HCT116 (cell line): Measurements from ENCODE around the gene DGCR8. TPM values are rescaled to one million over a fixed set of nuclear protein-coding genes. Genes with fewer than 3 reads are reported as not detected.

Experiments used
- ATAC-seq: fragments of 200-7000 bp; cut with Tn5 transposase; 2 replicates; pipeline ENCODE4 v1.9.1; 2020; ENCODE audit warnings: mild to moderate bottlenecking, moderate library complexity
- BruUV-seq: library from RNA; stranded (reverse); fragments of 400-500 nt; replicated peaks from 2 replicates; lab custom pipeline; 2021; lab: Mats Ljungman, UMichigan
- CTCF ChIA-PET: fragments of 300-600 bp; sonication (Branson Sonifier 250); formaldehyde crosslinking; loops from one replicate; lab custom pipeline; 2021; ENCODE audit warnings: antibody characterized with exemption; lab: Charles Lee
- POLR2A ChIA-PET: fragments of 300-600, 350-600 bp; sonication (Branson Sonifier 250); formaldehyde crosslinking; loops from one replicate; lab custom pipeline; 2021; ENCODE audit warnings: antibody characterized with exemption; lab: Charles Lee
- RAD21 ChIA-PET, 2 experiments: fragments of 300-600 bp; sonication (Branson Sonifier 250); formaldehyde crosslinking; loops; one replicate each; lab custom pipeline; 2023; ENCODE audit warnings: low total read pairs in 2 of 2; ENCODE audit not compliant: uncharacterized antibody in 2 of 2, unreplicated experiment in 2 of 2, low non-redundant PET in 1 of 2; lab: Charles Lee
- DNase-seq: peaks from one replicate; pipeline ENCODE4 v3.0.0-alpha.2; 2010; ENCODE audit warnings: low read depth, low spot score
- H2AFZ ChIP-seq: fragments of 200-600 bp; shearing (Covaris generic), sonication (generic); 2 replicates; pipeline ENCODE4 v1.6.1; 2017; ENCODE audit warnings: low read depth, mixed run types, mixed read lengths, antibody characterized with exemption, low read length; ENCODE audit not compliant: poor library complexity, severe bottlenecking
- H3K27ac ChIP-seq: 2 replicates; pipeline ENCODE4 v1.5.1; 2012; ENCODE audit warnings: low read depth, low read length
- H3K27me3 ChIP-seq: fragments of 200-600 bp; sonication (generic); 2 replicates; pipeline ENCODE4 v1.6.1; 2016; ENCODE audit warnings: mixed run types, low read length, mixed read lengths; ENCODE audit not compliant: insufficient read depth
- H3K36me3 ChIP-seq, 2 experiments: fragments of 200-500 bp in 1 of 2; fragments of 200-600 bp in 1 of 2; sonication (Bioruptor generic) in 1 of 2; sonication (generic) in 1 of 2; 2 replicates each; pipeline versions ENCODE4 v1.5.1 to v1.6.1; 2014 to 2016; ENCODE audit warnings: low read length in 2 of 2, inconsistent platforms in 1 of 2, mixed read lengths in 1 of 2, mixed run types in 1 of 2; ENCODE audit not compliant: insufficient read depth in 2 of 2, control insufficient read depth in 1 of 2
- H3K4me1 ChIP-seq, 2 experiments: fragments of 200-600 bp in 1 of 2; sonication (generic) in 1 of 2; 2 replicates each; pipeline versions ENCODE4 v1.5.1 to v1.6.1; 2012 to 2017; ENCODE audit warnings: low read length in 2 of 2, inconsistent platforms in 1 of 2, mild to moderate bottlenecking in 1 of 2, mixed read lengths in 1 of 2, mixed run types in 1 of 2, moderate library complexity in 1 of 2; ENCODE audit not compliant: insufficient read depth in 2 of 2, control insufficient read depth in 1 of 2
- H3K4me2 ChIP-seq: fragments of 200-600 bp; sonication (generic); 2 replicates; pipeline ENCODE4 v1.6.1; 2017; ENCODE audit warnings: mixed run types, low read length, mixed read lengths
- H3K4me3 ChIP-seq, 2 experiments: fragments of 200-600 bp in 1 of 2; sonication (generic) in 1 of 2; replicated peaks in 1 of 2; 2 replicates each; pipeline ENCODE4 v1.5.1; 2011 to 2016; ENCODE audit warnings: low read length in 2 of 2, control low read depth in 1 of 2, low read depth in 1 of 2, mild to moderate bottlenecking in 1 of 2, mixed read lengths in 1 of 2, mixed run types in 1 of 2
- H3K79me2 ChIP-seq: fragments of 200-600 bp; sonication (generic); 2 replicates; pipeline ENCODE4 v1.6.1; 2017; ENCODE audit warnings: mild to moderate bottlenecking, mixed run types, low read length, moderate library complexity, mixed read lengths; ENCODE audit not compliant: insufficient read depth
- H3K9ac ChIP-seq: fragments of 200-600 bp; sonication (generic); 2 replicates; pipeline ENCODE4 v1.6.1; 2016; ENCODE audit warnings: low read length, mixed read lengths
- H3K9me2 ChIP-seq: fragments of 200-600 bp; sonication (generic), shearing (Covaris generic); 2 replicates; pipeline ENCODE4 v1.6.1; 2017; ENCODE audit warnings: mixed run types, mild to moderate bottlenecking, moderate library complexity; ENCODE audit not compliant: insufficient read depth
- H3K9me3 ChIP-seq, 2 experiments: fragments of 200-500 bp in 1 of 2; fragments of 200-600 bp in 1 of 2; sonication (Bioruptor generic) in 1 of 2; sonication (generic) in 1 of 2; 2 replicates each; pipeline ENCODE4 v1.6.1; 2014 to 2017; ENCODE audit warnings: low read length in 2 of 2, mixed read lengths in 2 of 2, inconsistent platforms in 1 of 2, low read depth in 1 of 2, mild to moderate bottlenecking in 1 of 2, mixed run types in 1 of 2, moderate library complexity in 1 of 2; ENCODE audit not compliant: control insufficient read depth in 1 of 2, insufficient read depth in 1 of 2
- H4K20me1 ChIP-seq: fragments of 200-600 bp; sonication (generic), shearing (Covaris generic); 2 replicates; pipeline ENCODE4 v1.6.1; 2017; ENCODE audit warnings: mixed run types, mild to moderate bottlenecking, moderate library complexity; ENCODE audit not compliant: insufficient read depth
- ATF3 ChIP-seq: IDR thresholded peaks from 2 replicates; pipeline ENCODE4 v1.6.1; 2012
- CBX3 ChIP-seq: IDR thresholded peaks from 2 replicates; pipeline ENCODE4 v1.6.1; 2012; ENCODE audit warnings: low read depth
- CEBPB ChIP-seq: IDR thresholded peaks from 2 replicates; pipeline ENCODE4 v1.6.1; 2012; ENCODE audit warnings: low read depth
- EGR1 ChIP-seq: IDR thresholded peaks from 2 replicates; pipeline ENCODE4 v1.6.1; 2012; ENCODE audit warnings: low read depth
- ELF1 ChIP-seq: IDR thresholded peaks from 2 replicates; pipeline ENCODE4 v1.6.1; 2012; ENCODE audit warnings: low read depth, borderline replicate concordance
- JUND ChIP-seq: IDR thresholded peaks from 2 replicates; pipeline ENCODE4 v1.6.1; 2012
- RAD21 ChIP-seq: IDR thresholded peaks from 2 replicates; pipeline ENCODE4 v1.6.1; 2012; ENCODE audit warnings: low read depth, mild to moderate bottlenecking
- SP1 ChIP-seq: IDR thresholded peaks from 2 replicates; pipeline ENCODE4 v1.6.1; 2012; ENCODE audit warnings: low read depth
- TCF7L2 ChIP-seq: IDR thresholded peaks from 2 replicates; pipeline ENCODE4 v1.7.0; 2011; ENCODE audit warnings: borderline replicate concordance, inconsistent platforms; ENCODE audit not compliant: insufficient read depth, insufficient read length; ENCODE audit errors: extremely low read depth
- YY1 ChIP-seq: IDR thresholded peaks from 2 replicates; pipeline ENCODE4 v1.6.1; 2011; ENCODE audit warnings: low read length, low read depth, moderate library complexity, mild to moderate bottlenecking; ENCODE audit not compliant: insufficient replicate concordance; ENCODE audit errors: extremely low read depth
- ZBTB33 ChIP-seq: IDR thresholded peaks from 2 replicates; pipeline ENCODE4 v1.6.1; 2011; ENCODE audit warnings: mild to moderate bottlenecking, low read length, moderate library complexity; ENCODE audit not compliant: insufficient replicate concordance; ENCODE audit errors: extremely low read depth
- ZFX ChIP-seq: fragments of 450-650 bp; IDR thresholded peaks from 2 replicates; pipeline ENCODE4 v1.6.1; 2017
- ZNF274 ChIP-seq: fragments of 200-500 bp; sonication (Bioruptor generic); IDR thresholded peaks from 2 replicates; pipeline ENCODE4 v1.6.1; 2014; ENCODE audit warnings: mild to moderate bottlenecking, low read depth, low read length, inconsistent platforms
- intact Hi-C: fragments of 100-400 bp; cut with micrococcal nuclease; formaldehyde crosslinking; loops from 2 replicates; pipeline ENCODE4 v1.10.0; 2022
- total RNA-seq: library from RNA; stranded (reverse); gene quantifications from one replicate; pipeline ENCODE4 v1.2.1, GENCODE V29; 2021; ENCODE audit not compliant: unreplicated experiment

DGCR8 gene
- total RNA-seq, 1 experiment from 2014 or later = 43.8 TPM

- Histone ChIP-seq H3K27ac (no peak overlapping the region), H2AFZ (no peak overlapping the region), H3K9ac (no peak overlapping the region), H3K9me2 (no peaks in the 10 kb centered on the region), H3K27me3 (no peaks in the 10 kb centered on the region), H3K4me3 (no peak overlapping the region), H4K20me1 (no peaks in the 10 kb centered on the region), H3K4me2 (no peak overlapping the region), H3K9me3 (no peaks in the 10 kb centered on the region), H3K36me3 (peaks cover 72 to 83% of the 10 kb centered on the region in 2 experiments), H3K4me1 (no peaks in the 10 kb centered on the region), H3K79me2 (peaks cover 84% of the 10 kb centered on the region)
- TF ChIP-seq ATF3 (no peak), JUND (no peak), RAD21 (no peak), EGR1 (no peak), CBX3 (no peak), ELF1 (no peak)
- ChIA-PET CTCF (no interaction called here), RAD21 (no interaction called here), POLR2A (no interaction called here)
- no TSS peak for BruUV-seq
- intact Hi-C loops = no loop called here
- DNase-seq (no peak), ATAC-seq (no peak)
These were observed 16.8 kb downstream of the DGCR8 start for GRCh38 chr22:20096574-20097420.

GRCh38 chr22:20099099-20099711 lies 19.2 kb downstream of the DGCR8 start:
- peaks cover 89% of the 10 kb centered on the region for H3K79me2 ChIP-seq
- no TSS peak for BruUV-seq
- no peaks in the 10 kb centered on the region for H3K9me2 ChIP-seq
- ATAC-seq (no peak), DNase-seq (no peak)
- H3K36me3 ChIP-seq = peaks cover 62 to 83% of the 10 kb centered on the region in 2 experiments
- intact Hi-C loops = no loop called here
- POLR2A ChIA-PET = no interaction called here
- H3K4me1 ChIP-seq = no peaks in the 10 kb centered on the region
- H3K9ac ChIP-seq = no peak overlapping the region
- no peaks in the 10 kb centered on the region for H3K9me3 ChIP-seq
- no peak overlapping the region for H3K4me3 ChIP-seq
- H2AFZ ChIP-seq = no peak overlapping the region
- 0 out of 2 replicates have a peak, but pooled peaks cover 2% of the 10 kb centered on the region for H4K20me1 ChIP-seq
- CTCF ChIA-PET = no interaction called here
- RAD21 ChIA-PET = no interaction called here
- no peaks in the 10 kb centered on the region for H3K27me3 ChIP-seq
- H3K4me2 ChIP-seq = no peak overlapping the region
- no peak overlapping the region for H3K27ac ChIP-seq
- TF ChIP-seq ZNF274 (no peak), CEBPB (no peak), TCF7L2 (no peak), SP1 (no peak), ZFX (no peak), ZBTB33 (no peak), YY1 (no peak)
